ENCODE measurements around the gene MAPK1IP1L.
"Not testable (repeated sequence)": the region's sequence is repeated elsewhere in the genome, so short reads cannot be mapped to it uniquely, and the experiment has no call there.

MAPK1IP1L gene

DNA sequence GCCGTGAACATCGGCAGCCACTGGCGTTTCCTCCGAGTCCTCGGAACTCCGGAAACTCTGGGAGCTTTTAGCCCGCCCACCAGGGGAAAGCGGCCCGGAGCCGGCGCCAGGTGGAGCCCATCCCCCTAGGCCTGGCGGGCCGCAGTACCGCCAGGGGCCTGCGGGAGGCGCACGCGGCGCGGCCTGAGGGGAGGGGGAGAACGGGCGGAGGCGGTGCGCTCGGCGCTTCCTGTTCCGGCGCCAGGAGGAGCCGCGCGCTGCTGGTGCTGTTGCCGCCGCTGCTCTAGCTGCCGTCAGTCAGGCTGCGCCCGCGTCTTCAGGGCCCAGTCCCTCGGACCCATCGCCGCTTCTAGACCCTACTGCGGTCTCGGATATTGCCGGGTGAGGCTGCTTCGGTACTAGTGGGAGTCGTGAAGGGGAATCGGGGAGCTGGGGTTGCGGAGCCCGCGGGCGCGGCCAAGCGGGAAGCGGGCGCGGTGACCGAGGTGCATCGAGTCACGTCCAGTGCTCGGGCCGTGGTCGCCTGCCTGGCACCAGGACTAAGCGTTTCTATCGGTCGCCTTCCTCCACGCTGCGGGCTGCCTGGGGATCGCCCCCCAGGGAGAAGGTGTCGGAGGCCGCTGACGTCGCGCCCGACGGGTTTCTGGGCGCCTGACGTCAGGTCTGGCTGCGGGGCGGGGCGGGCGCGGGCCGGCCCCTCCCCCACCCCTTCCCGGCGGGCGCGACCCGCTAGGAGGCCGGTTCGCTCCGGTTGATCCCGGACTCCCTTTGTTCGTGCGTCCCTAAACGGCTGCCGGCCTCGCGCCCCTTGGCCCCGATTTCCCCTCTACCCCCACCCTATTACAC lies at the start of gene MAPK1IP1L:
Gene MAPK1IP1L, plus strand, starts transcription at position 225 of the 846 bp plus-strand sequence. CDS start 10,037 bp downstream, outside the sequence.
- peak; percentile 92 for DNase-seq (ENCODE audit: low read depth)

DNA sequence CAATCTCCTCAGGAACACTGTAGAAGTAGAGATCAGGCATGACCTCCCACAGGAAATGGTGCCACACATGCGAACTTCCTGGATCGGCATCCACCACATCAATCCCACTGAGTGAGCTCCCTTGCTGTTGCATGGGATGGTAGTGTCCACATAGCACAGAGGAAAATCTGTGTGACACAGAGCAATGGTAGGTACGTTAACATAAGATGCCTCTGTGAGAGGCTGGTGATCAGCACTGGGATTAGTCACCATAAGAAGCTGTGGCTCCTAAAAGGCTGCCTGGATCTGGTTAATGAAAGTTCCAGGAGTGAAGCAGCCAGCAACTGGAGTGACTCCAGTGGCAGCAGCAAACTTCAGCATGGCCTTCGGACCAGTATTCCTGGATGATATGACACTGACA lies 46.4 kb upstream of the MAPK1IP1L start:
- no peak for DNase-seq (ENCODE audit: low read depth)

DNA sequence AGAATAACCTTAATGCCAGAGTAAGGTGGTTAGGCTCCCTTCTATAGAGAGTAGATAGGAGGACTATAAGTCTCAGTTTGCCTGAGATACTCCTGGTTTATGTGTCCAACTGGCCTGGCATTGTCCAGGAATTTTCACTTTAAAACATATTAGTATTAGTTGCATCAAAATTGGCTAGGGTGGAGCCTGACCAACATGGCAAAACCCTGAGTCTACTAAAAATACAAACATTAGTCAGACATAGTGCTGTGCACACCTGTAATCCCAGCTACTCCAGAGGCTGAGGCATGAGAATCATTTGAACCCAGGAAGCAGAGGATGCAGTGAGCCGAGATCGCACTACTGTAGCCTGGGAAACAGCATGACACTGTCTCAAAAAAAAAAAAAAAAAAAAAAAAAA lies 36.4 kb upstream of the MAPK1IP1L start:
- DNase-seq (ENCODE audit: low read depth) = no peak

DNA sequence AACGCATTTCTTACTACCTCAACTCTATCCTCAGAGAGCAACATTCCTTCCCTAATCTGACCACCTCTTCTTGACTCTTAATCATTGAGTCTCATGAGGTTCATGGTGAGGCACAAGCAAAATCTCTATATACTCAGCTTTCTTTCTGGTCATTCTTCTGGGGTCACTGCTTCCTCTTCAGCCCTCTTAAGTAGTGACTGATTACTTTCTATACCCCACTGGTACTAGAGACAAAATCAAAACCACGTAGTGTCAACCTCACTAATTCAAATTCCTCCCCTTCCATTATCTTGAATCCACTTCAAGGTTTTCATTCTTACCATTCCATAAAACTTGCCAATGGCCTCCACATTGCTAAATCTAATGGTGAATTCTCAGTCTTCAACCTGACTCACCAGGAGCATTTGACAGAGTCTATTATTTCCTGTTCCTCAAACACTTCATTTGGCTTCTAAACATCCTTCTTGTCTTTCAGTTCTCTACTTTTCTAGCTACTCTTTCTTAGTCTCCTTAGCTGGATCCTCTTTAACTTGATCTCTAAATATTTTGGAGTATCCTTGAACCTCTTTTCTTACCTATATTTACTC lies 31.4 kb upstream of the MAPK1IP1L start:
- DNase-seq (ENCODE audit: low read depth) = no peak

DNA sequence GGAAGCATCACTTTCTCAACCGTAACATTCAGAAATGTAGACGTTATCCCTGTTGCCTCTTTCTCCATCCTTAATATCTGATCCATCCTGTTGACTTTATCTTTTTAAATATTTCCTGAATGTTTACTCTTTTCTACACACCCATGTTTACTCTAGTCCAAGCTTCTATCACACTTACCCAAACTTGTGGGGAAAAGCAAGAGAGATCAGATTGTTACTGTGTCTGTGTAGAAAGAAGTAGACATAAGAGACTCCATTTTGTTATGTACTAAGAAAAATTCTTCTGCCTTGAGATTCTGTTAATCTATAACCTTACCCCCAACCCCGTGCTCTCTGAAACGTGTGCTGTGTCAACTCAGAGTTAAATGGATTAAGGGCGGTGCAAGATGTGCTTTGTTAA lies 27.1 kb upstream of the MAPK1IP1L start:
- DNase-seq (ENCODE audit: low read depth) = not testable (repeated sequence)

DNA sequence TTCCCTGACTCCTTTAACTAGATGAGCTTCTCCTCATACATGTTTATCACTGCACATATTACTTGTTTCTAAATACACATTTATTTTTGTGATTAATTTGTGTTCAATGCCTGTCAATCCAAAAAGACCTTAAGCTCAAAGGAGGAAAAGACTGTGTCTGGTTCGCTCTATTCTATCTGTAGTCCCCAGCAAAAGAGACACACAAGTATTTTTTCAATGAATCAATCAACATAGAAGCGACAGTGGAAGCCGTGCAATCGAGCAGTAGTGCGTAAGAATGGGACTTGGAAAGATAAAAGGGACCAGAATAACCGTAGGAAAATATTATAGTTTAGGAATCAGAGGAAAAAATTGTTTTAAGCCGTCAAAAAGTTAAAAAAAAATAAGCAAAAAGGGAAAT lies 25.5 kb upstream of the MAPK1IP1L start:
- DNase-seq (ENCODE audit: low read depth) = no peak

DNA sequence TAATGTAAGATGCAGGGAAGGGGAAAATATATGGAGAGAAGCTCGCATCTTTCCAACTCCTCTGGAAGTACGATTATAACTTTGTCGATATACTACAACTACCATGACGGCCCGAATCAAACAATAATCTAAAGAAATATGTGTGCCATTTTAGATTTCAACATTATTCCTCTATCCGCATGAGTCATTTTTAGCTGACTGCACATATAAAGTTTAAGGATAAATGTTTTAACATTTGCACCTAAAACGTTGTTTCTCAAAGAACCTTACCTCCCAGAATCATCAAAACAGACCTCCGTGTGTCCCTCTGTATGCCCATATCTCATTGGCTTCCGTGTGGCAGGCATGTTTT lies 25.0 kb upstream of the MAPK1IP1L start:
- DNase-seq (ENCODE audit: low read depth) = no peak

DNA sequence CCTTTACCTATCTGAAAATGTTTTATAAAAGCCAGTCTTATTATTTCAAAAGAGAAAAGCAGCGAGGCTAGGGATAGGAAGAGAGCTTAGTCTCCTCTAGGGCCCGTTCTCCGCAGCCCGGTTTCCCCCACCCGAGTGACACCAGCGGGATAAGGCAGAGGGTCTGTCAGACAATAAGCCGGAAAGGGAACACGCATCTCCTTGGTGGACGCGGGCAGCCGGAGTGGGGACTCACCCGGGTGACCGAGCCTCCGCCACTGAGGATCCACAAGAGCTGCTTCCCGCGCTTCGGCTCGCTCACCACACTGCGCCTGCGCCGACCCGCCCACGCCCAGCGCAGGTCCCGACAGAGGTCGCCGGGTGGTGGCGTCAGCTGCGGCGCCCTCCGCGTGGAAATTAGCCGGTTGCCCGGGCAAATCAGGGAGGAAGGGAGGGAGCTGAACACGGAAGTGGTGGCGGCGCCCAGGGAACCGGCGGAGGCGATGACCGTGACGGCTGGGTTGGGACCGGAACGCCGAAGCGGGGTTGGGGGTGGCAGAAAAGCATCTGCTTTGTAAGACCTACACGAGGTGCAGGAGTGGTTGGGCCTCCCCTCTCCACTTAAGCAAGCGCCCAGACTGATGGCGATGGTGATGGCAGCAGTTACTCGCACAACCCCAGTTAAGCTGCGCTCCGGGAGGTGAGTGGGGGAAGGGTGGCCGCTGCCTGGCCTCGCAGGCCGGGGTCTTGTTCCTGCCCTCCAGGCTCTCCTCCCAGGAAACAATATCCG lies 24.5 kb upstream of the MAPK1IP1L start, which contains the start of the genes SOCS4 and WDHD1:
Gene SOCS4, plus strand, starts transcription at position 444 of the 769 bp plus-strand sequence. CDS start 15,806 bp downstream, outside the sequence.
Gene WDHD1, minus strand, starts transcription at position 307 of the 769 bp plus-strand sequence. CDS start 312 bp downstream, outside the sequence.
- DNase-seq (ENCODE audit: low read depth) = peak; percentile 98

DNA sequence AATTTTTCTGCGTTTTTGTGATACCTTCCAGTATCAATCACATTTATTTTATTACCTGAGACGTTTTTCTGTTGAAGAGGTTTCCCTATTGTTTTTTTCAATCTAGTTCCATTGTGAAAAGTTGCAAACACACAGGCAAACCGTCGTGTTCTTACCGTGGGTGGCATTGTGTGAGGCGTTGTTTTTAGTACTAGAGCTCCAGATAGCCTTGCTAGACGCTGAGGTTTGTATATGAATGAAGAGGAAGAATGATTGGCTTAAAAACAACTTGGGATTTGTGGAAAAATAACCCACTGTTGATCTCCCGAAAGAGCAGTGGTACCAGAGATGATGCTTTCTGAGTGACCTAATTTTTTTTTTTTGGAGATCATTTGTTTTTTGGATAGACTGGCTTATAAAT lies 23.4 kb upstream of the MAPK1IP1L start:
- no peak for DNase-seq (ENCODE audit: low read depth)

DNA sequence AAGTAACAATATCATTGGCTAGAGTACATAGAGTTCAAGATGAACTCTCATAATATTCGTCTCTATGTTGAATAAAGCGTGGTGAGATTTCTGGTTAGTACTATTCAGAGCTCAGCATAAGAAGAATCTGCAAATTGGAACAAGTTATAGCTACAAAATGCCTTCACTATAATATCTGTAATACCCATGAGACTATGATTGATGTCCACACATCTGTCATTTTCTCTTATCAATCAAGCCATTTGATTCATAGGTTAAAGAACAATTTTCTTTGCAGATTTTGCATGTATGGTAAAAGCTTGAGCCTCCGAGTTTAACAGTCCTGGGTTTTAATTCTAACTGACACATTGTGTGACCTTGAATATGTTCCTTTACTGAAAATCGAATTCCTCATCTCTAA lies 23.0 kb upstream of the MAPK1IP1L start:
- no peak for DNase-seq (ENCODE audit: low read depth)

DNA sequence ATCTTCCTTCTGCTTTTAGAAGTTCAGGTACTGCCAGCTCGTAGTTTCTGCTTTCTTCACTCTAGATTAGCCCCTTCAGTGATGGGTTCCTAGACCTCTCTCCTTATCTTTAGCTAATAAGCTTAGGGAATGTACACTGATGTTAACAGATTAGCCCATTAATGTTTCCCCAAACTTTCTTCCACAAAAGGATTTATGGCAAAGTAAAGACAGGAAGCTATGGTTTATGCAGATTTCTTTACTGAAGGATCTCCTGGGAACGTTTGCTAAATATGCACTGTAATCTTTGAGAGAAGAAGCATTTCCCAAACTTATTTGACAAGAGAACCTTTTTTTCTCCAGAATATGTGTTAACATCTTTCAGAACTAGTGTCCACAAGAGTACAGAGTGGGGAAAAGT lies 20.3 kb upstream of the MAPK1IP1L start:
- DNase-seq (ENCODE audit: low read depth) = no peak

DNA sequence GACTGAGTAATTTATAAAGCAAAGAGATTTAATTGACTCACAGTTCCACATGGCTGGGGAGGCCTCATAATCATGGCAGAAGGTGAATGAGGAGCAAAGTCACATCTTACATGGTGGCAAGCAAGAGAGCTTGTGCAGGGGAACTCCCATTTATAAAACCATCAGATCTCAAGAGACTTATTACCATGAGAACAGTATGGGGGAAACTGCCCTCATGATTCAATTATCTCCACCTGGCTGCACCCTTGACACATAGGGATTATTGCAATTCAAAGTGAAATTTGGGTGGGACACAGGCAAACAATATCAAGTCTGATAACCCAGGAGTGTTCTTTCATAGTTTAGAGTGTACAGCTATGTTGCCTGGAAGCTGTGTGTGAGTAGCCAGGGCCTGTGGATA lies 13.5 kb upstream of the MAPK1IP1L start:
- DNase-seq (ENCODE audit: low read depth) = not testable (repeated sequence)

DNA sequence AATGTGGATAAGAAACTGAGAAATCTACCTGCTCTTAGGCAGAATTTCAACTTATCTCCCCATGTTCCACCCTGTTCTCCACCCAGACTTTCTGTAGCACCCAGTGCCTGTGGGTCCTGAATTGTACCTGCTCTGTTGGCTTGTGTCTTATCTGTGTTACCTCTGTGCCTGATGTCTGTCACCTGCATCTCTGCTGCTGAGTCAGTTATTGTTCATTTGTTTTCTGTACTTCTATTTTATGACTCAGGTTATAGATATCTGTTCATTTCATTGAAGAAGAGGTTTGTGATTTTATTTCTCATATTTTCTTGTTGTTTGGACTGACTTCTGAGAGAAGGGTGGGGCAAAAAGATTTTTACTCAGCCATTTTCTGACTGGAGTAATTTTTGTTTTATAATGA lies 12.7 kb upstream of the MAPK1IP1L start:
- DNase-seq (ENCODE audit: low read depth) = no peak

DNA sequence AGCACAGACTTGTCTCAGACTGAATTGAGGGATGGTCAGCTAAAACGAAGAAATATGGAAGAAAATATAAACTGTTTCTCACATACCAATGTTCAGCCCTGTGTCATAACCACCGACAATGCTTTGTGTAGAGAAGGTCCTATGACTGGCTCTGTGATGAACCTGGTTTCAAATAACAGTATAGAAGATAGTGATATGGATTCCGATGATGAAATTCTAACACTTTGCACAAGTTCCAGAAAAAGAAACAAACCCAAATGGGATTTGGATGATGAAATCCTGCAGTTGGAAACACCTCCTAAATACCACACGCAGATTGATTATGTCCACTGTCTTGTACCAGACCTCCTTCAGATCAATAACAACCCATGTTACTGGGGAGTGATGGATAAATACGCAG lies 7.9 kb upstream of the MAPK1IP1L start:
- no peak for DNase-seq (ENCODE audit: low read depth)

DNA sequence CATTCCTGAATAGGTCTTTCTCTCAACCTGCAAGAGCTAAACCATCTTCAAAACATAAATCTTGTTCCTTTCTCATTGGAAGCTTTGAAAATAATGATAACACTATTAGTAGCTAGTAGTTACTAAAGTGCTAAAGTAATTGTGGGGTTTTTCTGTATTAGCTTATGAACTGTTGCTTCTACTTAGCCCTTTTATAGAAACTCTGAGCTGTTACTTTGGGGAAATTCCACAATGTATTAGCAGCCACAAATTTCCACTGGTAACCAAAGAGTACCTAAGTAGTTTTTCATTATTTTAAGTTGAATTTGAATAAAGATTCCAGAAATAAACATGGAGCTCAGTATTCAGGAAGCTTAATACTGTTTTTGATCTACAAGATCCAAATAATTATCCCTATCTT lies 6.4 kb upstream of the MAPK1IP1L start:
- no peak for DNase-seq (ENCODE audit: low read depth)

DNA sequence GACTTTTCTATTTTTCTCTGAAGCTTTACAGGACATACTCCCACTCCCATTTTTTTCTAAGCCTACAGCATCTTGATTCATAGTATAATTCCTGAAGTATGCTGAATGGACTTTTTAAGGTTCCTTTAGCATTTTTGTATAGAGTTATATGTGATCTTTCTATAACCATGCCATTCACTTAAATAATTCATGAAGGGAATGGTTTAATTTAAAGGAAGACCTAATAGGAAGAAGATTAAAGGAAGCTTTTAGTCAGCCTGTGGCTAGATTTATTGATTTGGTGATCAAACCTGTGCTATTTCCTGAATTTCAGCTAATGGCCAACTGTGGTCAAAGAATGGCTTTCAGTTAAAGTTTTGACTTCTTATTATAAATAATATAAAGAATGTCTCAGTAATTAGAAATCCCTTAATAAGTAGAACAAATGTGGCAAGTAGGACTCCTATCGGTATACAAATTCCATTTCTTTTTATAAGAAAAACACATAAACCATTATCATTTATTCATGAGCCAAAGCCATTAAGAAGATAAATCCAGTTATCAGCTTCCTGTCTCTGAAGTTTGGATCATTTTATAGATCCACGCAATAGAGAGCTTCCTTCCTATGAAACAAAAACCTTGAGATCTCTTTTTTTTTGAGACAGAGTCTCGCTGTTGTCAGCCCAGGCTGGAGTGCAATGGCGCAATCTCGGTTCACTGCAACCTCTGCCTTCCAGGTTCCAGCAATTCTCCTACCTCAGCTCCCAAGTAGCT lies 4.0 kb upstream of the MAPK1IP1L start:
- no peak for DNase-seq (ENCODE audit: low read depth)

DNA sequence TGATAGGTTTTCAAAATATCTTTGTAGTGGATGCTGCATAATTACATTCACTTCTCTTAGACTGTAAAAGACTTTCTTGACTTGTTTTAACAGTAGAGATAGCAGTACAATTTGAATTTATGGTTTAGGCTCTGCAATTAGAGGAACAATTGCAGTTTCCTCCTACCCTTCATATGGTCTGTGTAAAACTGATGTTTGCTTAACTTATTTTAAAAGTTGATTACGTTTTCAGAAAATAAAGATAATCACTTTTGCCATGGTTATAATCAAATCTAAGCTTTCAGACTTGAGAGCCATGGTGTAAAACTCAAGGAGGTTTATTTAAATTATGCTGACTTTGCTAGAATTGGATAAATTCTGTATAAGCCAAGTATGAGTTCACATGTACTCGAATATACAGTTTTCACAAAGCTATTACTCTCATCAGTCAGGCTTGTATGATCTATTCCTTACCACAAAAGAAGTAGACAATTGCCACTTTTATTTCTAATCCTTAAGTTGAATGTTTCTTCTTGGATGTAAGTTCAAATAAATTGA lies 2.5 kb upstream of the MAPK1IP1L start:
- no peak for DNase-seq (ENCODE audit: low read depth)

DNA sequence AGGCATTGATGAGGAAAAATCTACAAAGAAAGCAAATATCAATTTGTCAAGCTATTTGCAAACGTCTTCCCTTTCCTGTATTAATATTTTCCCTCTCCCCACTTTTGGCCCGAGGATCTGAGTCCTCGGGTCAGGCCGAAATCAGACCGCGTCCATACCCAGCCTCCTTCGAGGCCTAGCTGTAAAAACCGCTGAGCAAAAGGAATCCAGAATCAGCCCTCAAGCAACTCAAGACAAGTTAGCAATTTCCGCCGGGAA lies 353 bp upstream of the MAPK1IP1L start:
- DNase-seq (ENCODE audit: low read depth) = no peak

DNA sequence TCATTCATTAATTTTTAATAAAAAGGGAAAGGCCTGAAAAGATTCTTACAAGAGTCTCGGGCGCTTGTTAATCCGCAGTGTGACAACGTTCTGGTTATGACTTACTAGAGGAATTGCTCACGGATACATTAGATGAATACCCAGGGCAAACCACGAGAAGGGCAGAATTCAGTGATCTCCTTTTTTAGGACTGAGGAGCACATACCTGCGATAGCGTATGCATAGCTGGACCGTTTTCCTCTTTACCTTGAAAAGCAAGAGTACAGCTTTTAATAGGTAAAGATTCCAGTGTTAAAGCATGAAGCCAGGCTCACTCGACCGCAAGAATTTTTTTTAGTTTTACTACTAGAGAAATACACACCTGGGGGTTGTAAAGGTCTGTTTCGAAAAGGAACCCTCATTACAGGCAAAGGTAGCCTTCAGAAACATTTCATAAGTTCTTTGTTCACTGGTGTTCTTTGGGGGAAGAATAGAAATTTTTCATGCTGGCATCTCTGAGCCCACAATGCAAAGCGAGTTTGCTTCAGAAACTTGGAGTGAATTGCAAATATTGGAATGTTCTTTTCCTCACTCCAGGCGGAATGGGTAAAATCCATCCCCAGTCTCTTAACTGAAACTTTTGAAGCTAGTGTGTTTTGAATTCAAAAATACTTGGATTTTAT lies 953 bp downstream of the MAPK1IP1L start:
- DNase-seq (ENCODE audit: low read depth) = no peak

DNA sequence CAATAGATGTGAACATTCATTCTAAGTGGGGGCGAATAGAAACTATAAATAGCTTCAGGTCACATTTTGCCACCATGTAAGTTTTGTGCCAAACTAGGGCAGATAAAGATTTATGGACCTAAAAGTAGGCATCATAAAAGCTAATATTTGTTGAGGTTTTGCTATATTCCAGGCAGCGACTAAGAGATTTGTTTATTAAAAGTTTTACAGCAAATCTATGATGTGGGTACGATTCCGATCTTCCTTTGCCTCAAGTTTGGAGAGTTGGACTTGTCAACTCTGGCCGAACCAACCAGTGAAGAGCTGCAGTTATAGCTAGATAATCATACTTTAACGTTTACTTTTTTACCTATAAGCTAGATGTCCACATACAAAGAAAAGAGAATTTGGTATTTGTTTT lies 1.6 kb downstream of the MAPK1IP1L start:
- DNase-seq (ENCODE audit: low read depth) = no peak

DNA sequence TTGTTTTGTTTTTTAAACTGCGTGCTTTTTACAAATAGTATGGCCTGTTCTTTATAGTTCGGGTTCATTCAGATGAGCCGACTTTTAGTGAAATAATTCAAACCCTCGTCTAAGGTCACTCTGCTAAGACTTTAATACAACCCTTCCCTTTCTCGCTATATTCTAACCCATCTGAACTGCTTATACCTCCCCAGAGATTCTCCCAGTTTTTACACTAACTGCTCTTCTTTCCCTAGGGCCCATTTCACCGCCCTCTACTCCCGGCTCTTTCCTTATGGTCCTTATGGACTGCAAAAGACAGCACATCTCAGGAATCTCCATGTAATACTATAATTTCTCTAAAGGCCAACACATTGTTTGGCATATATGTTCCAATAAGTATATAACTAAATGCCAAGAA lies 2.1 kb downstream of the MAPK1IP1L start:
- DNase-seq (ENCODE audit: low read depth) = no peak

DNA sequence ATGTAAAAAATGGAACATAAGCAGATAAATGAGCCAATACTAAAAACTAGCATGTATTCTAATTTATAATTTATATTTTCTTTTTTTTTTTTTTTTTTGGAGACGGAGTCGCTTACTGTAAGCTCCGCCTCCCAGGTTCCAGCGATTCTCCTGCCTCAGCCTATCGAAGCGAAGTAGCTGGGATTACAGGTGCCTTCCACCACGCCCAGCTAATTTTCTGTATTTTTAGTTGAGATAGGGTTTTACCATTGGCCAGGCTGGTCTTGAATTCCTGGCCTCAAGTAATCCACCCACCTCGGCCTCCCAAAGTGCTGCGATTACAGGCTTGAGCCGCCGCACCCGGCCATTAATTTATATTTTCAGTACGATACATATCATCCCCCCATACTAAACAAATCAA lies 2.7 kb downstream of the MAPK1IP1L start:
- no peak for DNase-seq (ENCODE audit: low read depth)

Measured in activated T-cell treated with anti-CD3 and anti-CD28 coated beads for 48 hours (primary cell).